ENCODE data around the gene CTBP1.

GRCh38 chr4:1204828-1205585, 43.9 kb downstream of the CTBP1 start:
- TF ChIP-seq RAD21 (IDR thresholded peaks at IDR 0.05; ENCODE audit: low read depth) (no peak), ZBTB7A (IDR thresholded peaks at IDR 0.05; ENCODE audit: low read depth) (no peak), YY1 (IDR thresholded peaks at IDR 0.05; ENCODE audit: low read depth) (no peak), FOXM1 (IDR thresholded peaks at IDR 0.05; ENCODE audit: borderline replicate concordance, low read depth) (no peak), TAF1 (IDR thresholded peaks at IDR 0.05; ENCODE audit: low read depth) (no peak), CEBPB (IDR thresholded peaks at IDR 0.05) (no peak), MAX (IDR thresholded peaks at IDR 0.05) (no peak), TCF12 (IDR thresholded peaks at IDR 0.05; ENCODE audit: low read depth) (no peak)
